Naive thymus-derived CD4-positive, alpha-beta T cell (primary cell): Measurements from ENCODE around the gene MED26. TPM values are rescaled to one million over a fixed set of nuclear protein-coding genes. Genes with fewer than 3 reads are reported as not detected.

Experiments
- ATAC-seq: fragments of 150-1000 bp; cut with Tn5 transposase; 2 replicates; pipeline ENCODE4 v1.10.0; 2021; ENCODE audit warnings: mild to moderate bottlenecking, moderate library complexity
- CTCF ChIA-PET: fragments of 350-600 bp; sonication (Branson Sonifier 250); formaldehyde crosslinking; loops from one replicate; lab custom pipeline; 2021; ENCODE audit warnings: antibody characterized with exemption; lab: Charles Lee
- POLR2A ChIA-PET: fragments of 350-600 bp; sonication (Branson Sonifier 250); formaldehyde crosslinking; loops from one replicate; lab custom pipeline; 2021; ENCODE audit warnings: antibody characterized with exemption, inconsistent platforms; lab: Charles Lee
- DNase-seq, 9 donors: peaks; one replicate each; pipeline versions ENCODE4 v3.0.0 to v3.0.0-alpha.2; 2020 to 2022; ENCODE audit warnings: mixed read lengths in 1 of 9
- H3K27ac ChIP-seq: one replicate; pipeline ENCODE4 v1.7.0; 2013; ENCODE audit warnings: mild to moderate bottlenecking, low read depth, low read length, moderate library complexity
- H3K27me3 ChIP-seq, 2 donors: one replicate each; pipeline ENCODE4 v1.7.0; 2013; ENCODE audit warnings: low read length in 2 of 2, mild to moderate bottlenecking in 2 of 2, moderate library complexity in 2 of 2; ENCODE audit not compliant: control insufficient read depth in 2 of 2, insufficient read depth in 2 of 2
- H3K36me3 ChIP-seq, 3 experiments: 1 replicate in 2 of 3; 2 replicates in 1 of 3; pipeline ENCODE4 v1.7.0; 2013; ENCODE audit warnings: low read length in 3 of 3, mild to moderate bottlenecking in 3 of 3, moderate library complexity in 1 of 3; ENCODE audit not compliant: insufficient read depth in 3 of 3, control insufficient read depth in 2 of 3
- H3K4me1 ChIP-seq, 2 donors: one replicate each; pipeline ENCODE4 v1.7.0; 2013; ENCODE audit warnings: low read length in 2 of 2, mild to moderate bottlenecking in 2 of 2, moderate library complexity in 1 of 2; ENCODE audit not compliant: control insufficient read depth in 2 of 2, insufficient read depth in 2 of 2
- H3K4me3 ChIP-seq: 2 replicates; pipeline ENCODE4 v1.7.0; 2013; ENCODE audit warnings: mild to moderate bottlenecking, low read length
- H3K9me3 ChIP-seq, 3 experiments: 1 replicate in 2 of 3; 2 replicates in 1 of 3; pipeline ENCODE4 v1.7.0; 2013; ENCODE audit warnings: low read length in 3 of 3; ENCODE audit not compliant: control insufficient read depth in 2 of 3
- H3K27ac Mint-ChIP-seq, 9 donors: one replicate each; pipeline ENCODE4 v1.8.0; 2020 to 2022; ENCODE audit warnings: mixed read lengths in 9 of 9, mild to moderate bottlenecking in 8 of 9, moderate library complexity in 5 of 9, inconsistent platforms in 2 of 9
- H3K27me3 Mint-ChIP-seq, 5 donors: one replicate each; pipeline ENCODE4 v1.8.0; 2021 to 2022; ENCODE audit warnings: mixed read lengths in 5 of 5, mild to moderate bottlenecking in 1 of 5
- H3K36me3 Mint-ChIP-seq, 5 donors: one replicate each; pipeline ENCODE4 v1.8.0; 2020 to 2022; ENCODE audit warnings: mixed read lengths in 5 of 5, mild to moderate bottlenecking in 3 of 5, inconsistent platforms in 1 of 5
- H3K4me1 Mint-ChIP-seq, 7 donors: one replicate each; pipeline ENCODE4 v1.8.0; 2020 to 2022; ENCODE audit warnings: mixed read lengths in 7 of 7, mild to moderate bottlenecking in 3 of 7, inconsistent platforms in 1 of 7
- H3K4me3 Mint-ChIP-seq, 10 donors: one replicate each; pipeline ENCODE4 v1.8.0; 2020 to 2022; ENCODE audit warnings: mild to moderate bottlenecking in 10 of 10, mixed read lengths in 10 of 10, moderate library complexity in 6 of 10, inconsistent platforms in 2 of 10
- H3K9me3 Mint-ChIP-seq, 11 donors: one replicate each; pipeline ENCODE4 v1.8.0; 2020 to 2022; ENCODE audit warnings: mixed read lengths in 11 of 11, mild to moderate bottlenecking in 4 of 11, inconsistent platforms in 1 of 11, moderate library complexity in 1 of 11
- intact Hi-C, 2 donors: fragments of 100-400 bp; cut with micrococcal nuclease; formaldehyde crosslinking; loops; one replicate each; pipeline ENCODE4 v1.15.1; 2023
- polyA plus RNA-seq, 2 donors: library from polyadenylated mRNA; unstranded; fragments of 300-500 nt; fragmentation: Illumina TruSeq; gene quantifications; one replicate each; pipeline ENCODE4 v1.2.3, GENCODE V29; 2021
- total RNA-seq, 6 experiments: library from RNA in 5 of 6; stranded (reverse) in 5 of 6; gene quantifications; 1 replicate in 5 of 6; 2 replicates in 1 of 6; pipeline ENCODE4 v1.2.3 and lab custom pipeline; 2021 to 2026

MED26 gene
- total and polyA plus RNA-seq, 7 experiments from 2014 or later, result 3.3 to 34.3 (median 15.3) TPM

- ChIA-PET CTCF (no interaction called here), POLR2A (interaction anchor here (2.3 kb wide), 1 partner anchor 16 kb away, joined by 20 read pairs; the partner anchor contains the start of gene SLC35E1)
- DNase-seq (no peak), ATAC-seq (no peak)
- no peak overlapping the region for H3K4me3 ChIP-seq
- Mint-ChIP-seq H3K4me3 (peak overlapping the region in 9 of 10 donors; percentile 81 to 90 (median 86)), H3K27ac (peak overlapping the region; percentile 82 to 95 (median 90)), H3K4me1 (peaks cover 51 to 91% (median 80%) of the 10 kb centered on the region in 7 donors), H3K36me3 (peaks cover 0 to 7% (median 0%) of the 10 kb centered on the region in 5 donors), H3K27me3 (no peaks in the 10 kb centered on the region), H3K9me3 (peaks cover 0 to 1% (median 0%) of the 10 kb centered on the region in 11 donors)
- no peaks in the 10 kb centered on the region for H3K27me3 ChIP-seq
- intact Hi-C loops, result loop anchor here in 1 of 2 donors (1.0 kb wide), 1 partner anchor 39 kb away; the partner anchor contains the start of gene MED26
- peak overlapping the region; percentile 62 for H3K27ac ChIP-seq
- H3K4me1 ChIP-seq, result peaks cover 61% of the 10 kb centered on the region in 2 donors
- no peaks in the 10 kb centered on the region for H3K9me3 ChIP-seq
- no peaks in the 10 kb centered on the region for H3K36me3 ChIP-seq
These were observed 39.0 kb downstream of the MED26 start for GRCh38 chr19:16588824-16589577.

GRCh38 chr19:16587833-16588823 lies 39.9 kb downstream of the MED26 start:
- H3K4me3 ChIP-seq, result peak overlapping the region; percentile 50
- no peaks in the 10 kb centered on the region for H3K36me3 ChIP-seq
- H3K27ac ChIP-seq, result peak overlapping the region; percentile 62
- intact Hi-C loops, result loop anchor here (1.0 kb wide), 2 partner anchors 40 to 60 kb away; partner anchors contain the start of gene MED26 (in 1 of the 2)
- no peaks in the 10 kb centered on the region for H3K9me3 ChIP-seq
- ATAC-seq (peak; percentile 71), DNase-seq (peak; percentile 31 to 64 (median 59))
- Mint-ChIP-seq H3K4me3 (peak overlapping the region; percentile 81 to 90 (median 86)), H3K9me3 (no peaks in the 10 kb centered on the region), H3K27ac (peak overlapping the region; percentile 82 to 95 (median 90)), H3K36me3 (peaks cover 0 to 5% (median 0%) of the 10 kb centered on the region in 5 donors), H3K27me3 (no peaks in the 10 kb centered on the region), H3K4me1 (peaks cover 51 to 91% (median 80%) of the 10 kb centered on the region in 7 donors)
- H3K27me3 ChIP-seq, result no peaks in the 10 kb centered on the region
- peaks cover 60 to 61% of the 10 kb centered on the region in 2 donors for H3K4me1 ChIP-seq
- ChIA-PET CTCF (interaction anchor here (0.6 to 1.9 kb wide), 5 partner anchors 9 to 801 kb away, joined by 3 to 7 read pairs (median 3); no protein-coding TSS in a partner anchor), POLR2A (interaction anchor here (1.2 to 2.3 kb wide), 6 partner anchors 15 to 92 kb away, joined by 3 to 20 read pairs (median 7); partner anchors contain the start of genes CALR3, MED26 and SLC35E1)

GRCh38 chr19:16586991-16587832 lies 40.8 kb downstream of the MED26 start:
- H3K27ac ChIP-seq, result peak overlapping the region; percentile 62
- intact Hi-C loops, result loop anchor here in 1 of 2 donors (1.0 kb wide), 1 partner anchor 59 kb away; no protein-coding TSS in a partner anchor
- Mint-ChIP-seq H3K4me1 (peaks cover 49 to 94% (median 83%) of the 10 kb centered on the region in 7 donors), H3K9me3 (no peaks in the 10 kb centered on the region), H3K27ac (peak overlapping the region; percentile 82 to 95 (median 90)), H3K36me3 (peaks cover 0 to 5% (median 0%) of the 10 kb centered on the region in 5 donors), H3K4me3 (peak overlapping the region; percentile 81 to 90 (median 86)), H3K27me3 (no peaks in the 10 kb centered on the region)
- CTCF ChIA-PET, result interaction anchor here (0.6 to 1.9 kb wide), 5 partner anchors 9 to 802 kb away, joined by 3 to 7 read pairs (median 3); no protein-coding TSS in a partner anchor
- DNase-seq (peak; percentile 37 to 69 (median 61)), ATAC-seq (peak; percentile 1)
- POLR2A ChIA-PET, result interaction anchor here (0.6 to 2.3 kb wide), 10 partner anchors 10 to 92 kb away, joined by 3 to 20 read pairs (median 3); partner anchors contain the start of genes CALR3, MED26 and SLC35E1
- H3K4me3 ChIP-seq, result peak overlapping the region; percentile 50
- no peaks in the 10 kb centered on the region for H3K27me3 ChIP-seq
- H3K36me3 ChIP-seq, result peaks cover 0 to under 1% (median 0%) of the 10 kb centered on the region in 3 experiments
- H3K9me3 ChIP-seq, result no peaks in the 10 kb centered on the region
- peaks cover 65% of the 10 kb centered on the region in 2 donors for H3K4me1 ChIP-seq

GRCh38 chr19:16586477-16586871 lies 41.5 kb downstream of the MED26 start:
- Histone ChIP-seq H3K27ac (peak overlapping the region; percentile 62), H3K36me3 (peaks cover 0 to 4% (median 0%) of the 10 kb centered on the region in 3 experiments), H3K4me3 (no peak overlapping the region), H3K4me1 (peaks cover 65% of the 10 kb centered on the region in 2 donors), H3K27me3 (no peaks in the 10 kb centered on the region), H3K9me3 (no peaks in the 10 kb centered on the region)
- ChIA-PET CTCF (interaction anchor here (1.5 to 1.9 kb wide), 2 partner anchors 8 to 13 kb away, joined by 7 read pairs; no protein-coding TSS in a partner anchor), POLR2A (interaction anchor here (0.6 to 1.8 kb wide), 5 partner anchors 9 to 41 kb away, joined by 3 to 14 read pairs (median 3); partner anchors contain the start of gene MED26)
- H3K4me1 Mint-ChIP-seq, result peaks cover 49 to 96% (median 84%) of the 10 kb centered on the region in 7 donors
- peak overlapping the region; percentile 82 to 95 (median 90) for H3K27ac Mint-ChIP-seq
- ATAC-seq, result no peak
- no peaks in the 10 kb centered on the region for H3K9me3 Mint-ChIP-seq
- peaks cover 0 to 5% (median 0%) of the 10 kb centered on the region in 5 donors for H3K36me3 Mint-ChIP-seq
- H3K27me3 Mint-ChIP-seq, result no peaks in the 10 kb centered on the region
- peak overlapping the region in 9 of 10 donors; percentile 68 to 90 (median 86) for H3K4me3 Mint-ChIP-seq
- intact Hi-C loops, result no loop called here
- no peak for DNase-seq

GRCh38 chr19:16585808-16586476 lies 42.1 kb downstream of the MED26 start:
- peaks cover 65% of the 10 kb centered on the region in 2 donors for H3K4me1 ChIP-seq
- no peak overlapping the region for H3K4me3 ChIP-seq
- Mint-ChIP-seq H3K4me3 (peak overlapping the region; percentile 25 to 90 (median 86)), H3K27me3 (no peaks in the 10 kb centered on the region), H3K4me1 (peaks cover 49 to 94% (median 82%) of the 10 kb centered on the region in 7 donors), H3K9me3 (no peaks in the 10 kb centered on the region), H3K27ac (peak overlapping the region; percentile 65 to 95 (median 88)), H3K36me3 (peaks cover 0 to 5% (median 0%) of the 10 kb centered on the region in 5 donors)
- H3K27me3 ChIP-seq, result no peaks in the 10 kb centered on the region
- H3K9me3 ChIP-seq, result no peaks in the 10 kb centered on the region
- H3K36me3 ChIP-seq, result peaks cover 0 to 4% (median 0%) of the 10 kb centered on the region in 3 experiments
- DNase-seq, result no peak
- ATAC-seq, result peak; percentile 12
- ChIA-PET CTCF (no interaction called here), POLR2A (interaction anchor here (0.7 to 2.3 kb wide), 4 partner anchors 9 to 42 kb away, joined by 3 to 6 read pairs (median 4); partner anchors contain the start of gene MED26)
- H3K27ac ChIP-seq, result peak overlapping the region; percentile 62
- intact Hi-C loops, result no loop called here
